Right cardiac atrium (tissue), 5 donors: ENCODE measurements around the gene GNA15. TPM values are rescaled to one million over a fixed set of nuclear protein-coding genes. Genes with fewer than 3 reads are reported as not detected.
"Not testable (repeated sequence)": the region's sequence is repeated elsewhere in the genome, so short reads cannot be mapped to it uniquely, and the experiment has no call there.

Experiments used
- ATAC-seq, 2 donors: fragments of 200-7000 bp; cut with Tn5 transposase; one replicate each; pipeline versions ENCODE4 v1.8.0 to v1.9.1; 2020; ENCODE audit warnings: moderate library complexity in 2 of 2, mild to moderate bottlenecking in 1 of 2
- DNase-seq, 3 donors: peaks; one replicate each; pipeline ENCODE4 v3.0.0-alpha.2; 2020
- H3K27ac ChIP-seq: one replicate; pipeline ENCODE4 v1.5.1; 2013; ENCODE audit warnings: mild to moderate bottlenecking, low read length, control low read depth, moderate library complexity
- H3K27me3 ChIP-seq: one replicate; pipeline ENCODE4 v1.6.1; 2013; ENCODE audit not compliant: control insufficient read depth, insufficient read depth
- H3K4me1 ChIP-seq: one replicate; pipeline ENCODE4 v1.6.1; 2013; ENCODE audit warnings: low read length; ENCODE audit not compliant: control insufficient read depth, insufficient read depth
- H3K4me3 ChIP-seq: one replicate; pipeline ENCODE4 v1.5.1; 2013; ENCODE audit warnings: low read length, control low read depth
- H3K9me3 ChIP-seq: one replicate; pipeline ENCODE4 v1.6.1; 2013; ENCODE audit warnings: low read length; ENCODE audit not compliant: control insufficient read depth
- WGBS: extraction: QIAGEN DNeasy Blood & Tissue Kit; methylation state at CpG from one replicate; pipeline ENCODE4 v1.1.7; 2013; 5-methylcytosine and 5-hydroxymethylcytosine counted together
- intact Hi-C, 4 donors: fragments of 100-400 bp; cut with DNase I; formaldehyde crosslinking; loops; one replicate each; pipeline versions ENCODE4 v1.11.0 to v1.14.0; 2022 to 2023
- polyA plus RNA-seq: library from polyadenylated mRNA; stranded (reverse); fragments of 200-250 nt; gene quantifications from one replicate; pipeline ENCODE4 v1.2.3, GENCODE V29; 2013
- total RNA-seq, 4 donors: library from RNA; stranded (reverse); fragmentation: NEBNext Ultra II Directional; extraction: Animal tissue kit (Norgen Biotek cat#: 25700); gene quantifications; one replicate each; pipeline ENCODE4 v1.2.1, GENCODE V29; 2021
- donor health status: healthy with polysubstance abuse.
- donor health status: DM: no; HTN: yes; CAD: no.
- donor health status: DM: no; HTN: no; CAD: no.
- donor health status: DM: no; HTN: yes; CAD: no; lungs with severe emphysema.
- donor health status: DM: yes; HTN: yes; CAD: no.

The GNA15 gene
- total and polyA plus RNA-seq, 5 donors, result 1.00 to 2.5 (median 1.8) TPM

GRCh38 chr19:3162418-3163229 lies 26.8 kb downstream of the GNA15 start:
- 64% methylated on average over 38 of the region's 38 CpGs for WGBS
- intact Hi-C loops, result loop anchor here (2.0 to 10.0 kb wide), 6 partner anchors 34 to 210 kb away; no protein-coding TSS in a partner anchor
- Histone ChIP-seq H3K9me3 (no peaks in the 10 kb centered on the region), H3K4me3 (no peak overlapping the region), H3K4me1 (no peaks in the 10 kb centered on the region), H3K27ac (no peak overlapping the region), H3K27me3 (no peaks in the 10 kb centered on the region)
- DNase-seq, result peak in 1 of 3 donors; percentile 42
- peak in 1 of 2 donors; percentile 32 for ATAC-seq

GRCh38 chr19:3163230-3163886 lies 27.5 kb downstream of the GNA15 start:
- H3K27ac ChIP-seq, result no peak overlapping the region
- WGBS, result 13% methylated on average over 27 of the region's 27 CpGs
- intact Hi-C loops, result loop anchor here (2.0 to 10.0 kb wide), 6 partner anchors 35 to 211 kb away; no protein-coding TSS in a partner anchor

GRCh38 chr19:3163943-3164342 lies 28.1 kb downstream of the GNA15 start:
- intact Hi-C loops, result loop anchor here (2.0 to 10.0 kb wide), 6 partner anchors 35 to 212 kb away; no protein-coding TSS in a partner anchor
- WGBS, result 64% methylated on average over 7 of the region's 7 CpGs
- H3K4me1 ChIP-seq, result no peaks in the 10 kb centered on the region
- DNase-seq (no peak), ATAC-seq (no peak)
- H3K27me3 ChIP-seq, result no peaks in the 10 kb centered on the region
- H3K27ac ChIP-seq, result no peak overlapping the region
- H3K4me3 ChIP-seq, result no peak overlapping the region
- H3K9me3 ChIP-seq, result no peaks in the 10 kb centered on the region

More at GRCh38 chr19:3163230-3163886, 27.5 kb downstream of the GNA15 start:
- Histone ChIP-seq H3K27me3 (no peaks in the 10 kb centered on the region), H3K9me3 (no peaks in the 10 kb centered on the region), H3K4me3 (no peak overlapping the region), H3K4me1 (no peaks in the 10 kb centered on the region)
- ATAC-seq (peak; percentile 83 to 89), DNase-seq (peak; percentile 65 to 84 (median 79))

GRCh38 chr19:3167533-3168272 lies 31.9 kb downstream of the GNA15 start:
- no peak for ATAC-seq
- DNase-seq, result no peak
- intact Hi-C loops, result loop anchor here in 1 of 4 donors (10.0 kb wide), 1 partner anchor 93 kb away; no protein-coding TSS in a partner anchor
- no peaks in the 10 kb centered on the region for H3K27me3 ChIP-seq
- no peaks in the 10 kb centered on the region for H3K9me3 ChIP-seq
- 66% methylated on average over 13 of the region's 13 CpGs for WGBS
- no peaks in the 10 kb centered on the region for H3K4me1 ChIP-seq
- no peak overlapping the region for H3K27ac ChIP-seq
- no peak overlapping the region for H3K4me3 ChIP-seq

GRCh38 chr19:3171894-3172672 lies 36.2 kb downstream of the GNA15 start:
- H3K4me3 ChIP-seq, result no peak overlapping the region
- peak; percentile 47 to 50 for ATAC-seq
- 84% methylated on average over 15 of the region's 15 CpGs for WGBS
- H3K4me1 ChIP-seq, result no peaks in the 10 kb centered on the region
- H3K27ac ChIP-seq, result no peak overlapping the region
- peak in 1 of 3 donors; percentile 30 for DNase-seq
- intact Hi-C loops, result no loop called here
- no peaks in the 10 kb centered on the region for H3K27me3 ChIP-seq
- no peaks in the 10 kb centered on the region for H3K9me3 ChIP-seq

- intact Hi-C loops, H3K27me3 ChIP-seq, ATAC-seq, H3K27ac ChIP-seq, H3K4me3 ChIP-seq, H3K4me1 ChIP-seq, H3K9me3 ChIP-seq, DNase-seq: not testable (repeated sequence)
- WGBS, result 80% methylated on average over 6 of the region's 6 CpGs
Measured at GRCh38 chr19:3172673-3173000, 36.8 kb downstream of the GNA15 start.

- Histone ChIP-seq H3K9me3 (no peaks in the 10 kb centered on the region), H3K27me3 (no peaks in the 10 kb centered on the region), H3K4me1 (no peaks in the 10 kb centered on the region), H3K4me3 (no peak overlapping the region), H3K27ac (no peak overlapping the region)
- WGBS, result 55% methylated on average over 17 of the region's 17 CpGs
- intact Hi-C loops, result no loop called here
- peak in 1 of 2 donors; percentile 8 for ATAC-seq
- DNase-seq, result peak in 1 of 3 donors; percentile 65
Measured at GRCh38 chr19:3175781-3176714, 40.2 kb downstream of the GNA15 start.

- Histone ChIP-seq H3K27me3 (no peaks in the 10 kb centered on the region), H3K4me3 (no peak overlapping the region), H3K4me1 (no peaks in the 10 kb centered on the region), H3K9me3 (no peaks in the 10 kb centered on the region), H3K27ac (no peak overlapping the region)
- peak in 1 of 3 donors; percentile 45 for DNase-seq
- intact Hi-C loops, result no loop called here
- ATAC-seq, result peak; percentile 26 to 28
- 75% methylated on average over 11 of the region's 11 CpGs for WGBS
Measured at GRCh38 chr19:3176715-3177501, 41.1 kb downstream of the GNA15 start.

- ATAC-seq, result peak; percentile 25 to 49
- Histone ChIP-seq H3K4me3 (no peak within 1 kb of the TSS), H3K9me3 (no peaks in the 10 kb centered on the region), H3K27ac (no peak within 1 kb of the TSS), H3K27me3 (no peaks in the 10 kb centered on the region), H3K4me1 (no peaks in the 10 kb centered on the region)
- DNase-seq, result peak in 1 of 3 donors; percentile 63
- WGBS, result 59% methylated on average over 42 of the region's 42 CpGs
- intact Hi-C loops, result no loop called here
Measured at GRCh38 chr19:3178377-3178972, 42.6 kb downstream of the GNA15 start, which contains the start of gene S1PR4. S1PR4 (plus strand) TSS chr19:3178769; CDS start chr19:3178793, 24 bp downstream.
